HEK293T (cell line): Measurements from ENCODE around the gene GPR146.

Source experiments
- BHLHE40 ChIP-seq: fragments of 450-650 bp; IDR thresholded peaks from 2 replicates; pipeline ENCODE4 v1.6.1; 2016; ENCODE audit warnings: mild to moderate bottlenecking, moderate library complexity, borderline replicate concordance
- CTBP1 ChIP-seq: fragments of 450-650 bp; IDR thresholded peaks from 2 replicates; pipeline ENCODE4 v1.6.1; 2016; ENCODE audit warnings: borderline replicate concordance
- ELF4 ChIP-seq: fragments of 450-650 bp; IDR thresholded peaks from 2 replicates; pipeline ENCODE4 v1.6.1; 2017; ENCODE audit warnings: antibody characterized with exemption
- HDGF ChIP-seq: fragments of 450-650 bp; IDR thresholded peaks from 2 replicates; pipeline ENCODE4 v1.6.1; 2017; ENCODE audit warnings: antibody characterized with exemption, borderline replicate concordance
- NFRKB ChIP-seq: fragments of 450-650 bp; IDR thresholded peaks from 2 replicates; pipeline ENCODE4 v1.6.1; 2016; ENCODE audit warnings: mild to moderate bottlenecking, moderate library complexity
- PKNOX1 ChIP-seq: fragments of 450-650 bp; IDR thresholded peaks from 2 replicates; pipeline ENCODE4 v1.6.1; 2016
- SUZ12 ChIP-seq: fragments of 450-650 bp; IDR thresholded peaks from 2 replicates; pipeline ENCODE4 v1.6.1; 2016; ENCODE audit warnings: mild to moderate bottlenecking

GRCh38 chr7:1080921-1081255 is 36.5 kb downstream of the GPR146 start:
- TF ChIP-seq CTBP1 (no peak), BHLHE40 (no peak), HDGF (no peak), SUZ12 (no peak), PKNOX1 (no peak), NFRKB (no peak), ELF4 (no peak)
